ENCODE results near the gene RTL1. TPM values are rescaled to one million over a fixed set of nuclear protein-coding genes. Genes with fewer than 3 reads are reported as not detected.

RTL1 gene
- polyA plus RNA-seq, 1 of the 3 experiments (the other 2 are of a cell fraction): 0.07 TPM

DNA sequence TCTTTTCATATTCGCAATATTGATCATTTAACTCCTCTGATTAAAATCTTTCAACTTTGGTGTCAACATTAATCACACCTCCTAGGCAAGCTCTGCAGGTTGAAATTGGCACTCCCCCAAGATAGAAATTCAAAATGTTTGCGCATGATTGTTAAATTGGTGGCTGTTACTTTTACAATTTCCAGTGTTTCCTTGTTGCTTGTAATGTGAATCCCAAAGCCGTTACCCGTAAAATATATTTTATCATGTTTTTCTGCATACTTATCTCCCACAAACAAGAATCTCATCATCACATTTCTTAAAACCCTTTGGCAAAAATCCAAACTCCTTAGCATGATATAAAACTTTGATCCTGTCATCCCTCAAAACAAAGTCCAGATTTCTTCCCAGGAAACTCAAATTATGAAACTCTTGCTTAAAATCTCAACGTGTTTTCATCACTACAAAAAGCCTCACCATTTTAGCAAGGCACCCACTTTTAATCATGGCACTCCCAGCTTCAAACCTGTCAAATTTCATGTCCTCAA lies 14.7 kb downstream of the RTL1 start:
- no peak overlapping the region for H3K9ac ChIP-seq
- no peak overlapping the region for H3K4me2 ChIP-seq
- H3K4me1 ChIP-seq (ENCODE audit: control insufficient read depth in 1 of 2, insufficient read depth in 2 of 2, low read depth in 1 of 2, low read length in 1 of 2): peaks cover 3 to 61% of the 10 kb centered on the region in 2 experiments; a peak in 3 of 4 replicates
- POLR2A ChIA-PET: no interaction called here
- no peaks in the 10 kb centered on the region for H3K9me2 ChIP-seq
- H3K36me3 ChIP-seq (replicated peaks in 1 of 2; ENCODE audit: control insufficient read depth in 1 of 2, insufficient read depth in 2 of 2, low read length in 1 of 2): no peaks in the 10 kb centered on the region
- WGBS (ENCODE audit: low lambda C conversion rate): 53% methylated on average over 5 of the region's 5 CpGs
- CTCF ChIA-PET: interaction anchor here (1.0 to 1.3 kb wide), 3 partner anchors 12 to 236 kb away, joined by 3 read pairs; no protein-coding TSS in a partner anchor
- H3K27me3 ChIP-seq (ENCODE audit: insufficient read depth): no peaks in the 10 kb centered on the region
- no peaks in the 10 kb centered on the region for H3K9me3 ChIP-seq
- no peaks in the 10 kb centered on the region for H4K20me1 ChIP-seq (ENCODE audit: insufficient read depth)
- H3F3A ChIP-seq (replicated peaks; ENCODE audit: insufficient read depth): no peaks in the 10 kb centered on the region
- no peak overlapping the region for H3K4me3 ChIP-seq (ENCODE audit: low read depth in 2 of 2, low read length in 1 of 2)
- H3K27ac ChIP-seq (ENCODE audit: low read depth in 2 of 2, low read length in 1 of 2): peak overlapping the region in 1 of 2 experiments; percentile 71; a peak in 2 of 4 replicates
- H3K79me2 ChIP-seq (ENCODE audit: insufficient read depth): no peaks in the 10 kb centered on the region
- TF ChIP-seq ELF1 (IDR thresholded peaks at IDR 0.05) (no peak), TCF12 (IDR thresholded peaks at IDR 0.05) (no peak), JUND (IDR thresholded peaks at IDR 0.05) (no peak), RXRA (IDR thresholded peaks at IDR 0.05; ENCODE audit: borderline replicate concordance, low read depth) (no peak), FOSL2 (IDR thresholded peaks at IDR 0.05; ENCODE audit: borderline replicate concordance, low read depth) (no peak), NFIC (IDR thresholded peaks at IDR 0.05; ENCODE audit: borderline replicate concordance) (no peak), MXI1 (IDR thresholded peaks at IDR 0.05; ENCODE audit: low read depth, low read length) (no peak), RAD21 (IDR thresholded peaks at IDR 0.05; ENCODE audit: low read length) (no peak), SIN3A (IDR thresholded peaks at IDR 0.05; ENCODE audit: borderline replicate concordance, low read depth, low read length) (no peak)
- TF ChIP-seq, protein P1, sequence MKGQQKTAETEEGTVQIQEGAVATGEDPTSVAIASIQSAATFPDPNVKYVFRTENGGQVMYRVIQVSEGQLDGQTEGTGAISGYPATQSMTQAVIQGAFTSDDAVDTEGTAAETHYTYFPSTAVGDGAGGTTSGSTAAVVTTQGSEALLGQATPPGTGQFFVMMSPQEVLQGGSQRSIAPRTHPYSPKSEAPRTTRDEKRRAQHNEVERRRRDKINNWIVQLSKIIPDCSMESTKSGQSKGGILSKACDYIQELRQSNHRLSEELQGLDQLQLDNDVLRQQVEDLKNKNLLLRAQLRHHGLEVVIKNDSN (IDR thresholded peaks at IDR 0.05; ENCODE audit: borderline replicate concordance, low read depth): no peak
- TF ChIP-seq, protein P2, sequence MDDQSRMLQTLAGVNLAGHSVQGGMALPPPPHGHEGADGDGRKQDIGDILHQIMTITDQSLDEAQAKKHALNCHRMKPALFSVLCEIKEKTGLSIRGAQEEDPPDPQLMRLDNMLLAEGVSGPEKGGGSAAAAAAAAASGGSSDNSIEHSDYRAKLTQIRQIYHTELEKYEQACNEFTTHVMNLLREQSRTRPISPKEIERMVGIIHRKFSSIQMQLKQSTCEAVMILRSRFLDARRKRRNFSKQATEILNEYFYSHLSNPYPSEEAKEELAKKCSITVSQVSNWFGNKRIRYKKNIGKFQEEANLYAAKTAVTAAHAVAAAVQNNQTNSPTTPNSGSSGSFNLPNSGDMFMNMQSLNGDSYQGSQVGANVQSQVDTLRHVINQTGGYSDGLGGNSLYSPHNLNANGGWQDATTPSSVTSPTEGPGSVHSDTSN (IDR thresholded peaks at IDR 0.05): no peak
- TF ChIP-seq, protein P3, sequence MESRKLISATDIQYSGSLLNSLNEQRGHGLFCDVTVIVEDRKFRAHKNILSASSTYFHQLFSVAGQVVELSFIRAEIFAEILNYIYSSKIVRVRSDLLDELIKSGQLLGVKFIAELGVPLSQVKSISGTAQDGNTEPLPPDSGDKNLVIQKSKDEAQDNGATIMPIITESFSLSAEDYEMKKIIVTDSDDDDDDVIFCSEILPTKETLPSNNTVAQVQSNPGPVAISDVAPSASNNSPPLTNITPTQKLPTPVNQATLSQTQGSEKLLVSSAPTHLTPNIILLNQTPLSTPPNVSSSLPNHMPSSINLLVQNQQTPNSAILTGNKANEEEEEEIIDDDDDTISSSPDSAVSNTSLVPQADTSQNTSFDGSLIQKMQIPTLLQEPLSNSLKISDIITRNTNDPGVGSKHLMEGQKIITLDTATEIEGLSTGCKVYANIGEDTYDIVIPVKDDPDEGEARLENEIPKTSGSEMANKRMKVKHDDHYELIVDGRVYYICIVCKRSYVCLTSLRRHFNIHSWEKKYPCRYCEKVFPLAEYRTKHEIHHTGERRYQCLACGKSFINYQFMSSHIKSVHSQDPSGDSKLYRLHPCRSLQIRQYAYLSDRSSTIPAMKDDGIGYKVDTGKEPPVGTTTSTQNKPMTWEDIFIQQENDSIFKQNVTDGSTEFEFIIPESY (IDR thresholded peaks at IDR 0.05; ENCODE audit: borderline replicate concordance, low read depth): no peak
- TF ChIP-seq, protein P4, sequence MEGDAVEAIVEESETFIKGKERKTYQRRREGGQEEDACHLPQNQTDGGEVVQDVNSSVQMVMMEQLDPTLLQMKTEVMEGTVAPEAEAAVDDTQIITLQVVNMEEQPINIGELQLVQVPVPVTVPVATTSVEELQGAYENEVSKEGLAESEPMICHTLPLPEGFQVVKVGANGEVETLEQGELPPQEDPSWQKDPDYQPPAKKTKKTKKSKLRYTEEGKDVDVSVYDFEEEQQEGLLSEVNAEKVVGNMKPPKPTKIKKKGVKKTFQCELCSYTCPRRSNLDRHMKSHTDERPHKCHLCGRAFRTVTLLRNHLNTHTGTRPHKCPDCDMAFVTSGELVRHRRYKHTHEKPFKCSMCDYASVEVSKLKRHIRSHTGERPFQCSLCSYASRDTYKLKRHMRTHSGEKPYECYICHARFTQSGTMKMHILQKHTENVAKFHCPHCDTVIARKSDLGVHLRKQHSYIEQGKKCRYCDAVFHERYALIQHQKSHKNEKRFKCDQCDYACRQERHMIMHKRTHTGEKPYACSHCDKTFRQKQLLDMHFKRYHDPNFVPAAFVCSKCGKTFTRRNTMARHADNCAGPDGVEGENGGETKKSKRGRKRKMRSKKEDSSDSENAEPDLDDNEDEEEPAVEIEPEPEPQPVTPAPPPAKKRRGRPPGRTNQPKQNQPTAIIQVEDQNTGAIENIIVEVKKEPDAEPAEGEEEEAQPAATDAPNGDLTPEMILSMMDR (IDR thresholded peaks at IDR 0.05): no peak
- TF ChIP-seq, protein P5, sequence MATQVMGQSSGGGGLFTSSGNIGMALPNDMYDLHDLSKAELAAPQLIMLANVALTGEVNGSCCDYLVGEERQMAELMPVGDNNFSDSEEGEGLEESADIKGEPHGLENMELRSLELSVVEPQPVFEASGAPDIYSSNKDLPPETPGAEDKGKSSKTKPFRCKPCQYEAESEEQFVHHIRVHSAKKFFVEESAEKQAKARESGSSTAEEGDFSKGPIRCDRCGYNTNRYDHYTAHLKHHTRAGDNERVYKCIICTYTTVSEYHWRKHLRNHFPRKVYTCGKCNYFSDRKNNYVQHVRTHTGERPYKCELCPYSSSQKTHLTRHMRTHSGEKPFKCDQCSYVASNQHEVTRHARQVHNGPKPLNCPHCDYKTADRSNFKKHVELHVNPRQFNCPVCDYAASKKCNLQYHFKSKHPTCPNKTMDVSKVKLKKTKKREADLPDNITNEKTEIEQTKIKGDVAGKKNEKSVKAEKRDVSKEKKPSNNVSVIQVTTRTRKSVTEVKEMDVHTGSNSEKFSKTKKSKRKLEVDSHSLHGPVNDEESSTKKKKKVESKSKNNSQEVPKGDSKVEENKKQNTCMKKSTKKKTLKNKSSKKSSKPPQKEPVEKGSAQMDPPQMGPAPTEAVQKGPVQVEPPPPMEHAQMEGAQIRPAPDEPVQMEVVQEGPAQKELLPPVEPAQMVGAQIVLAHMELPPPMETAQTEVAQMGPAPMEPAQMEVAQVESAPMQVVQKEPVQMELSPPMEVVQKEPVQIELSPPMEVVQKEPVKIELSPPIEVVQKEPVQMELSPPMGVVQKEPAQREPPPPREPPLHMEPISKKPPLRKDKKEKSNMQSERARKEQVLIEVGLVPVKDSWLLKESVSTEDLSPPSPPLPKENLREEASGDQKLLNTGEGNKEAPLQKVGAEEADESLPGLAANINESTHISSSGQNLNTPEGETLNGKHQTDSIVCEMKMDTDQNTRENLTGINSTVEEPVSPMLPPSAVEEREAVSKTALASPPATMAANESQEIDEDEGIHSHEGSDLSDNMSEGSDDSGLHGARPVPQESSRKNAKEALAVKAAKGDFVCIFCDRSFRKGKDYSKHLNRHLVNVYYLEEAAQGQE (IDR thresholded peaks at IDR 0.05; ENCODE audit: low read depth, low read length): no peak
- TF ChIP-seq, protein P6, sequence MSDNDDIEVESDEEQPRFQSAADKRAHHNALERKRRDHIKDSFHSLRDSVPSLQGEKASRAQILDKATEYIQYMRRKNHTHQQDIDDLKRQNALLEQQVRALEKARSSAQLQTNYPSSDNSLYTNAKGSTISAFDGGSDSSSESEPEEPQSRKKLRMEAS (IDR thresholded peaks at IDR 0.05; ENCODE audit: low read depth): no peak
- no peak overlapping the region for H2AFZ ChIP-seq (ENCODE audit: low read depth)
- no peak for DNase-seq
